Tibial nerve (tissue), 4 donors: ENCODE data around the gene GP9. TPM values are rescaled to one million over a fixed set of nuclear protein-coding genes. Genes with fewer than 3 reads are reported as not detected.
"Not testable (repeated sequence)": the region's sequence is repeated elsewhere in the genome, so short reads cannot be mapped to it uniquely, and the experiment has no call there.

ENCODE experiments used
- DNase-seq, 2 donors: peaks; one replicate each; pipeline ENCODE4 v3.0.0-alpha.2; 2019; ENCODE audit warnings: low spot score in 2 of 2
- H3K27ac ChIP-seq, 4 donors: fragments of 200-600 bp; sonication (generic) in 3 of 4; one replicate each; pipeline ENCODE4 v1.5.1; 2017 to 2019; ENCODE audit warnings: mild to moderate bottlenecking in 1 of 4
- H3K27me3 ChIP-seq, 2 donors: fragments of 200-600 bp; sonication (generic) in 1 of 2; one replicate each; pipeline versions ENCODE4 v1.5.1 to v1.6.0; 2017 to 2019
- H3K36me3 ChIP-seq, 3 donors: fragments of 200-600 bp; sonication (generic); one replicate each; pipeline ENCODE4 v1.5.1; 2018 to 2019
- H3K4me1 ChIP-seq, 4 donors: fragments of 200-600 bp; sonication (generic) in 3 of 4; one replicate each; pipeline ENCODE4 v1.5.1; 2017 to 2019
- H3K4me3 ChIP-seq, 4 donors: fragments of 200-600 bp; sonication (generic) in 3 of 4; one replicate each; pipeline ENCODE4 v1.5.1; 2017 to 2019; ENCODE audit warnings: mild to moderate bottlenecking in 1 of 4, moderate library complexity in 1 of 4
- H3K9me3 ChIP-seq, 4 donors: fragments of 200-600 bp; sonication (generic) in 3 of 4; one replicate each; pipeline ENCODE4 v1.5.1; 2017 to 2019
- EP300 ChIP-seq, 2 donors: sonication (generic); formaldehyde crosslinking; IDR thresholded peaks; one replicate each; pipeline ENCODE4 v1.6.1; 2017; ENCODE audit warnings: antibody characterized with exemption in 2 of 2, mild to moderate bottlenecking in 1 of 2
- POLR2A ChIP-seq, 2 donors: fragments of 450-650 bp; IDR thresholded peaks; one replicate each; pipeline ENCODE4 v1.6.1; 2017; ENCODE audit warnings: antibody characterized with exemption in 2 of 2, mild to moderate bottlenecking in 2 of 2, moderate library complexity in 2 of 2
- WGBS, 2 donors: methylation state at CpG; one replicate each; pipeline ENCODE4 v1.1.5; 2018; 5-methylcytosine and 5-hydroxymethylcytosine counted together
- total RNA-seq, 4 donors: library from RNA; depleted of rRNA; stranded (reverse); fragments of >200 nt; gene quantifications; one replicate each; pipeline ENCODE4 v1.1.0, GENCODE V29; 2016
- TF ChIP-seq, protein P1 (sequence below), 5 experiments: fragments of 200-600 bp in 3 of 5; fragments of 450-650 bp in 2 of 5; sonication (generic) in 3 of 5; IDR thresholded peaks; one replicate each; pipeline ENCODE4 v1.5.1; 2016 to 2019; ENCODE audit warnings: antibody characterized with exemption in 5 of 5, mild to moderate bottlenecking in 3 of 5, moderate library complexity in 2 of 5

GP9 gene
- total RNA-seq, 4 donors from 2014 or later, result not detected

DNA sequence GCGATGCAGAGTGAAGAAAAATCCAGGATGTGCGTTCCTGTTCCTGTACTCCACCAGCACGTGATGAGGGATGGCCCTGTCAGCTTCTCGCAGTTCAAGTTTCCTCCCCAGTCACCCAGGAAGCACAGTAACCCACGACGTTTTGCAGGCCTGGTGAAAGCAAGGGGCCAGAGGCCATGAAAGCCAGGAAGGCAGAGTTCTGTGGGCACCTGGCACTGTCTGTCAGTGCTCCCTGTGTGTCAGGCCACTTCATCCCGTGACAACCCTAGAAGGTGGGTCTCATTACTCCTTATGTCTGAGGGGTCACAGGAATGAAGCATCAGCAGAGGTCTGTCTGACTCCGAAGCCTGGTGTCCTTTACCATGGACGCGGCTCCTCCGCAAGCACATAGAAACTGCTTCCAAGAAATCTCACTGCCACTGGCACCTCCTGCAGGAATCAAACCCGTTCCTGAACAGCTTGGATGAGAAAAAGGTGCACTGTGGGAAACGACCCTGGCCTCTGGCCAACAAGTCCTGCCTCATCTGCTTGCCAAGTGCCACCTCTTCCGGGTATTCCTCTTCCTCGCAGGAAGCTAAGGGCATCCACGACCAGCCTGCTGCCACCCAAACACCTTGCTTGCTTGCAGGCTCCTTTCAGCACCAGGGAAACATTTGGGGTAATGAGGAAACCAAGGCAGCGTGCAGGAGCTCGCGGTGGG lies 46.4 kb downstream of the GP9 start:
- WGBS, 2 donors, result 79 to 81% methylated on average over 19 of the region's 19 CpGs
- H3K4me3 ChIP-seq, result no peak overlapping the region
- no peaks in the 10 kb centered on the region for H3K27me3 ChIP-seq
- no peak for DNase-seq
- peaks cover 0 to 45% (median 0%) of the 10 kb centered on the region in 3 donors for H3K36me3 ChIP-seq
- H3K9me3 ChIP-seq, result no peaks in the 10 kb centered on the region
- TF ChIP-seq POLR2A (IDR thresholded peaks at IDR 0.05), result no peak
- TF ChIP-seq EP300 (IDR thresholded peaks at IDR 0.05), result no peak
- TF ChIP-seq, protein P1, sequence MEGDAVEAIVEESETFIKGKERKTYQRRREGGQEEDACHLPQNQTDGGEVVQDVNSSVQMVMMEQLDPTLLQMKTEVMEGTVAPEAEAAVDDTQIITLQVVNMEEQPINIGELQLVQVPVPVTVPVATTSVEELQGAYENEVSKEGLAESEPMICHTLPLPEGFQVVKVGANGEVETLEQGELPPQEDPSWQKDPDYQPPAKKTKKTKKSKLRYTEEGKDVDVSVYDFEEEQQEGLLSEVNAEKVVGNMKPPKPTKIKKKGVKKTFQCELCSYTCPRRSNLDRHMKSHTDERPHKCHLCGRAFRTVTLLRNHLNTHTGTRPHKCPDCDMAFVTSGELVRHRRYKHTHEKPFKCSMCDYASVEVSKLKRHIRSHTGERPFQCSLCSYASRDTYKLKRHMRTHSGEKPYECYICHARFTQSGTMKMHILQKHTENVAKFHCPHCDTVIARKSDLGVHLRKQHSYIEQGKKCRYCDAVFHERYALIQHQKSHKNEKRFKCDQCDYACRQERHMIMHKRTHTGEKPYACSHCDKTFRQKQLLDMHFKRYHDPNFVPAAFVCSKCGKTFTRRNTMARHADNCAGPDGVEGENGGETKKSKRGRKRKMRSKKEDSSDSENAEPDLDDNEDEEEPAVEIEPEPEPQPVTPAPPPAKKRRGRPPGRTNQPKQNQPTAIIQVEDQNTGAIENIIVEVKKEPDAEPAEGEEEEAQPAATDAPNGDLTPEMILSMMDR (IDR thresholded peaks at IDR 0.05), result no peak
- H3K4me1 ChIP-seq, result peaks cover 0 to 12% (median 0%) of the 10 kb centered on the region in 4 donors
- H3K27ac ChIP-seq, result no peak overlapping the region

DNA sequence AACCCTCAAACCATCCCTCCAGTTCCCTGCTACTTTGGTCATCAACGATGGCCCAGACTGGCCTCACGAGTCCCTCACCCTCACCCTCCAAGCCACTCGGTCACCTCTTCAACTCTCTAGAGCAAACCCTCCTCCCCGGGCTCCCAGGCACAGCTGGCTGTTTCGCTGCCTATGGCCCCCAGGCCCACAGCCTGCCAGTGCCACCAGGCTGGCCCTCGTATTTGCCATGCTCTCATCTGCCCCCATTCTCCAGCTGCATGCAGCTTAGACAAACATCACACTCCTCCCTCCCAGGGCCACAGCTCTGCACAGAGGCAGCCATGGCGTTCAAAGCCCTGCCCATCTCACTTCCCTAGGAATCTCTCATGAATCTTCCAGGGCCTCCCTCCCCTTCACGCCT lies 47.2 kb downstream of the GP9 start:
- H3K36me3 ChIP-seq, result peaks cover 0 to 44% (median 0%) of the 10 kb centered on the region in 3 donors
- H3K27me3 ChIP-seq, result no peaks in the 10 kb centered on the region
- no peak overlapping the region for H3K27ac ChIP-seq
- peaks cover 0 to 12% (median 0%) of the 10 kb centered on the region in 4 donors for H3K4me1 ChIP-seq
- TF ChIP-seq, protein P1 (IDR thresholded peaks at IDR 0.05), result no peak
- no peak for TF ChIP-seq POLR2A (IDR thresholded peaks at IDR 0.05)
- no peak for TF ChIP-seq EP300 (IDR thresholded peaks at IDR 0.05)
- no peak for DNase-seq
- 81 to 87% methylated on average over 8 of the region's 8 CpGs for WGBS, 2 donors
- no peak overlapping the region for H3K4me3 ChIP-seq
- no peaks in the 10 kb centered on the region for H3K9me3 ChIP-seq

DNA sequence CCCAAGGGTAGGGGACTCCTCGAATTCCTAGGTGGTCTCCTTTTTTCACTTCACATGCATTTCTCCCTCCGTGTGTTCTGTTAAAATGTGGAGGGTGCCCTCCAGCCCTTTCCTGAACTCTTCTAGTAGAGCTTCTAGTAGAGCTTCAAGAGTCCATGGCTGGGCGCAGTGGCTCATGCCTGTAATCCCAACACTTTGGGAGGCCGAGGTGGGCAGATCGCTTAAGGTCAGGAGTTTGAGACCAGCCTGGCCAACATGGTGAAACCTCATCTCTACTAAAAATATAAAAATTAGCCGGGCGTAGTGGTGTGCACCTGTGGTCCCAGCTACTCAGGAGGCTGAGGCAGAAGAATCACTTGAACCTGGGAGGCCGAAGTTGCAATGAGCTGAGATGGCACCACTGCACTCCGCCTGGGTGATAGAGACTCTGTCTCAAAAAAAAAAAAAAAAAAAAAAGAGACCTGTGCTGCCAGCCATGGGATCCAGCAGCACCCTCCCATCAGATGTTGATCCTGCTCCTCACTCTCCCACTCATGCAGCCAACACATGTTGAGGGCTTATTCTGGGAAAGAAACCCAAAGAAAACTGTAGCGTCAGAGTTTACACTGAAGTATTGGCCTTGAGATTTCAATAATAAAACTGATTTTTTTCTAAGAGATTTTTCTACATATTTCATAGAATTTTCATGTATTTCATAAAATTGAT lies 50.6 kb downstream of the GP9 start:
- H3K27me3 ChIP-seq, H3K27ac ChIP-seq, DNase-seq, H3K4me3 ChIP-seq, H3K9me3 ChIP-seq: not testable (repeated sequence)
- Histone ChIP-seq H3K4me1 (peaks cover 0 to 14% (median 2%) of the 10 kb centered on the region in 4 donors), H3K36me3 (peaks cover 0 to 57% (median 0%) of the 10 kb centered on the region in 3 donors)
- WGBS, 2 donors, result 96 to 97% methylated on average over 10 of the region's 10 CpGs

Other genes with a start within 250 kb of the GP9 start
- gene ACAD9, start 181.2 kb upstream of the GP9 start, total RNA-seq, result 10 to 100 TPM; 49.6 to 81.9 (median 63.7) TPM
- gene CFAP92, start 66.7 kb upstream of the GP9 start, total RNA-seq, result under 1 TPM in 3 of 4 donors, not detected in 1; 0.22 to 0.78 (median 0.63) TPM
- 1 to 10 TPM in 3 of 4 donors, under 1 TPM in 1; 0.22 to 2.1 (median 1.9) TPM for gene EFCC1, start 59.5 kb upstream of the GP9 start, total RNA-seq
- 10 to 100 TPM in 1 of 4 donors, 1 to 10 TPM in 3; 4.8 to 13.2 (median 8.6) TPM for gene RAB43, start 61.0 kb downstream of the GP9 start, total RNA-seq
- 10 to 100 TPM in 3 of 4 donors, 1 to 10 TPM in 1; 9.8 to 20.9 (median 16.0) TPM for gene ISY1, start 100.3 kb downstream of the GP9 start, total RNA-seq
- gene CNBP, start 123.1 kb downstream of the GP9 start, total RNA-seq, result 100 to 1,000 TPM; 329 to 533 (median 488) TPM
- gene COPG1, start 188.8 kb downstream of the GP9 start, total RNA-seq, result 100 to 1,000 TPM in 2 of 4 donors, 10 to 100 TPM in 2; 72.6 to 124 (median 88.1) TPM
- 10 to 100 TPM; 18.2 to 36.7 (median 27.9) TPM for gene HMCES, start 218.1 kb downstream of the GP9 start, total RNA-seq